BLaER1 treated with 17β-estradiol and CSF1 and Interleukin-3, amounts not matched to agents 10 nM and 100 nM (cell line): ENCODE measurements around the gene SRRM5.

Experiments
- H3K27ac ChIP-seq, 11 experiments: shearing (Covaris generic); formaldehyde crosslinking; 2 replicates each; pipeline ENCODE4 v1.8.1; 2022
- H3K27me3 ChIP-seq, 11 experiments: shearing (Covaris generic); formaldehyde crosslinking; 2 replicates each; pipeline ENCODE4 v1.8.1; 2022
- H3K36me3 ChIP-seq, 11 experiments: shearing (Covaris generic); formaldehyde crosslinking; 2 replicates each; pipeline ENCODE4 v1.8.1; 2022
- H3K4me1 ChIP-seq, 10 experiments: shearing (Covaris generic); formaldehyde crosslinking; 2 replicates each; pipeline ENCODE4 v1.8.1; 2022
- H3K4me2 ChIP-seq, 11 experiments: shearing (Covaris generic); formaldehyde crosslinking; 2 replicates each; pipeline ENCODE4 v1.8.1; 2022
- H3K4me3 ChIP-seq, 10 experiments: shearing (Covaris generic); formaldehyde crosslinking; 2 replicates each; pipeline ENCODE4 v1.8.1; 2022
- H3K9ac ChIP-seq, 11 experiments: shearing (Covaris generic); formaldehyde crosslinking; 2 replicates each; pipeline ENCODE4 v1.8.1; 2022
- H3K9me3 ChIP-seq, 11 experiments: shearing (Covaris generic); formaldehyde crosslinking; replicated peaks in 1 of 11; 2 replicates each; pipeline ENCODE4 v1.8.1; 2022
- H4K20me1 ChIP-seq, 11 experiments: shearing (Covaris generic); formaldehyde crosslinking; 2 replicates each; pipeline ENCODE4 v1.8.1; 2022
- Cebpa-rat ChIP-seq, 11 experiments: shearing (Covaris generic); IDR thresholded peaks; 2 replicates each; pipeline ENCODE4 v1.8.1; 2022

The SRRM5 gene

GRCh38 chr19:43636121-43636683 lies 24.3 kb downstream of the SRRM5 start:
- no peaks in the 10 kb centered on the region for H3K9me3 ChIP-seq
- TF ChIP-seq Cebpa-rat (IDR thresholded peaks at IDR 0.05) = no peak
- peaks cover 38 to 66% (median 59%) of the 10 kb centered on the region in 10 experiments for H3K4me1 ChIP-seq
- peaks cover 0 to 5% (median 0%) of the 10 kb centered on the region in 11 experiments; a peak in 1 of 22 replicates for H4K20me1 ChIP-seq
- peak overlapping the region; percentile 78 to 96 (median 89); a peak in 21 of 22 replicates for H3K4me2 ChIP-seq
- peak overlapping the region in 9 of 11 experiments; percentile 55 to 78 (median 72); a peak in 15 of 22 replicates for H3K9ac ChIP-seq
- H3K36me3 ChIP-seq = no peaks in the 10 kb centered on the region
- H3K27me3 ChIP-seq = peaks cover 0 to 18% (median 9%) of the 10 kb centered on the region in 11 experiments; a peak in 15 of 22 replicates
- H3K4me3 ChIP-seq = no peak overlapping the region; a peak in 1 of 20 replicates
- peak overlapping the region in 9 of 11 experiments; percentile 66 to 85 (median 81); a peak in 18 of 22 replicates for H3K27ac ChIP-seq

- peak overlapping the region in 9 of 11 experiments; percentile 75 to 92 (median 79); a peak in 13 of 22 replicates for H3K9ac ChIP-seq
These were observed 26.5 kb downstream of the SRRM5 start for GRCh38 chr19:43638214-43638994.

GRCh38 chr19:43638995-43639518 lies 27.2 kb downstream of the SRRM5 start:
- Histone ChIP-seq H3K4me2 (peak overlapping the region; percentile 84 to 100 (median 99)), H3K4me1 (peaks cover 38 to 63% (median 56%) of the 10 kb centered on the region in 10 experiments), H3K27ac (peak overlapping the region in 9 of 11 experiments; percentile 33 to 81 (median 70); a peak in 18 of 22 replicates), H3K9me3 (no peaks in the 10 kb centered on the region), H3K27me3 (peaks cover 0 to 18% (median 9%) of the 10 kb centered on the region in 11 experiments; a peak in 15 of 22 replicates), H3K4me3 (peak overlapping the region; percentile 56 to 83 (median 70)), H3K9ac (peak overlapping the region; percentile 67 to 92 (median 78)), H3K36me3 (no peaks in the 10 kb centered on the region), H4K20me1 (peaks cover 0 to 5% (median 0%) of the 10 kb centered on the region in 11 experiments; a peak in 2 of 22 replicates)
- TF ChIP-seq Cebpa-rat (IDR thresholded peaks at IDR 0.05) = no peak

More at GRCh38 chr19:43638214-43638994, 26.5 kb downstream of the SRRM5 start:
- no peaks in the 10 kb centered on the region for H3K9me3 ChIP-seq
- H3K4me2 ChIP-seq = peak overlapping the region; percentile 84 to 100 (median 99)
- peaks cover 0 to 5% (median 0%) of the 10 kb centered on the region in 11 experiments; a peak in 1 of 22 replicates for H4K20me1 ChIP-seq
- peak overlapping the region in 3 of 11 experiments; percentile 72 to 81 (median 75); a peak in 4 of 22 replicates for H3K27ac ChIP-seq
- peaks cover 38 to 66% (median 59%) of the 10 kb centered on the region in 10 experiments for H3K4me1 ChIP-seq
- no peaks in the 10 kb centered on the region for H3K36me3 ChIP-seq
- H3K27me3 ChIP-seq = peaks cover 0 to 18% (median 9%) of the 10 kb centered on the region in 11 experiments; a peak in 15 of 22 replicates
- peak overlapping the region in 9 of 10 experiments; percentile 61 to 83 (median 71); a peak in 16 of 20 replicates for H3K4me3 ChIP-seq
- TF ChIP-seq Cebpa-rat (IDR thresholded peaks at IDR 0.05) = no peak

- Histone ChIP-seq H4K20me1 (peaks cover 0 to 8% (median 0%) of the 10 kb centered on the region in 11 experiments; a peak in 3 of 22 replicates), H3K9me3 (no peaks in the 10 kb centered on the region)
- no peak for TF ChIP-seq Cebpa-rat (IDR thresholded peaks at IDR 0.05)
These were observed 27.9 kb downstream of the SRRM5 start, which contains the start of gene CADM4 for GRCh38 chr19:43639519-43640423. CADM4 (minus strand) TSS chr19:43639850; CDS start chr19:43639790, 60 bp downstream.

GRCh38 chr19:43640424-43640757 lies 28.5 kb downstream of the SRRM5 start:
- Histone ChIP-seq H3K4me1 (peaks cover 28 to 52% (median 46%) of the 10 kb centered on the region in 10 experiments), H3K9ac (peak overlapping the region in 10 of 11 experiments; percentile 38 to 92 (median 64); a peak in 16 of 22 replicates), H3K4me2 (peak overlapping the region; percentile 85 to 99 (median 96)), H3K4me3 (peak overlapping the region; percentile 56 to 83 (median 70)), H3K9me3 (no peaks in the 10 kb centered on the region), H3K36me3 (0 out of 22 replicates have a peak, but pooled peaks cover 0 to under 1% (median 0%) of the 10 kb centered on the region in 11 experiments), H4K20me1 (peaks cover 0 to 8% (median 0%) of the 10 kb centered on the region in 11 experiments; a peak in 3 of 22 replicates), H3K27ac (no peak overlapping the region; a peak in 1 of 22 replicates), H3K27me3 (peaks cover 0 to 18% (median 9%) of the 10 kb centered on the region in 11 experiments; a peak in 15 of 22 replicates)
- no peak for TF ChIP-seq Cebpa-rat (IDR thresholded peaks at IDR 0.05)

More at GRCh38 chr19:43639519-43640423, 27.9 kb downstream of the SRRM5 start, which contains the start of gene CADM4:
- peak within 1 kb of the TSS; percentile 56 to 83 (median 70) for H3K4me3 ChIP-seq
- H3K9ac ChIP-seq = peak within 1 kb of the TSS; percentile 67 to 92 (median 78)
- H3K27ac ChIP-seq = peak within 1 kb of the TSS in 9 of 11 experiments; percentile 33 to 81 (median 70); a peak in 18 of 22 replicates
- peaks cover 0 to 18% (median 9%) of the 10 kb centered on the region in 11 experiments; a peak in 15 of 22 replicates for H3K27me3 ChIP-seq
- peak within 1 kb of the TSS; percentile 92 to 100 (median 99) for H3K4me2 ChIP-seq
- H3K4me1 ChIP-seq = peaks cover 34 to 58% (median 52%) of the 10 kb centered on the region in 10 experiments
- H3K36me3 ChIP-seq = no peaks in the 10 kb centered on the region

- Histone ChIP-seq H3K4me1 (peaks cover 19 to 43% (median 36%) of the 10 kb centered on the region in 10 experiments), H3K27me3 (peaks cover 0 to 18% (median 9%) of the 10 kb centered on the region in 11 experiments; a peak in 15 of 22 replicates), H3K36me3 (peaks cover 5 to 9% (median 7%) of the 10 kb centered on the region in 11 experiments; a peak in 21 of 22 replicates), H4K20me1 (peaks cover 0 to 8% (median 0%) of the 10 kb centered on the region in 11 experiments; a peak in 5 of 22 replicates), H3K4me2 (no peak overlapping the region), H3K9ac (no peak overlapping the region), H3K9me3 (0 out of 22 replicates have a peak, but pooled peaks cover 0 to 2% (median 0%) of the 10 kb centered on the region in 11 experiments), H3K4me3 (no peak overlapping the region), H3K27ac (no peak overlapping the region)
- TF ChIP-seq Cebpa-rat (IDR thresholded peaks at IDR 0.05) = no peak
These were observed 29.4 kb downstream of the SRRM5 start for GRCh38 chr19:43641333-43641732.

- Histone ChIP-seq H3K36me3 (peaks cover 16 to 21% (median 19%) of the 10 kb centered on the region in 11 experiments), H3K27ac (no peak overlapping the region), H3K27me3 (peaks cover 0 to 18% (median 9%) of the 10 kb centered on the region in 11 experiments; a peak in 15 of 22 replicates), H3K4me2 (no peak overlapping the region), H3K4me3 (no peak overlapping the region), H3K9me3 (peaks cover 0 to 9% (median 0%) of the 10 kb centered on the region in 11 experiments; a peak in 1 of 22 replicates), H3K4me1 (peaks cover 18 to 33% (median 25%) of the 10 kb centered on the region in 10 experiments), H3K9ac (no peak overlapping the region), H4K20me1 (peaks cover 0 to 15% (median 0%) of the 10 kb centered on the region in 11 experiments; a peak in 7 of 22 replicates)
- TF ChIP-seq Cebpa-rat (IDR thresholded peaks at IDR 0.05) = no peak
These were observed 30.6 kb downstream of the SRRM5 start for GRCh38 chr19:43642531-43642930.
